GM12892 (cell line): ENCODE measurements around the gene KRTAP16-1.

Source experiments
- POLR2A ChIP-seq: IDR thresholded peaks from 2 replicates; pipeline ENCODE4 v1.6.1; 2011; ENCODE audit warnings: low read depth, low read length, control low read depth
- TAF1 ChIP-seq: IDR thresholded peaks from 2 replicates; pipeline ENCODE4 v1.6.1; 2011; ENCODE audit warnings: low read depth, mild to moderate bottlenecking, control low read depth, low read length, borderline replicate concordance

- no peak for TF ChIP-seq POLR2A
- no peak for TF ChIP-seq TAF1
Measured at GRCh38 chr17:41307647-41308046, 1.5 kb downstream of the KRTAP16-1 start.
